GM10248 (cell line): Measurements from ENCODE around the gene ZBTB37.
"Not testable (repeated sequence)": the region's sequence is repeated elsewhere in the genome, so short reads cannot be mapped to it uniquely, and the experiment has no call there.

Experiments used
- CTCF ChIA-PET: fragments of 300-600 bp; sonication (Branson Sonifier 250); formaldehyde crosslinking; extraction: SDS; loops from one replicate; lab custom pipeline; 2021; ENCODE audit warnings: antibody characterized with exemption; lab: Yijun Ruan, JAX
- POLR2A ChIA-PET: fragments of 350-650 bp; sonication (Branson Sonifier 250); formaldehyde crosslinking; extraction: SDS; loops from one replicate; lab custom pipeline; 2020; ENCODE audit warnings: antibody characterized with exemption; lab: Yijun Ruan, JAX
- DNase-seq: peaks from one replicate; pipeline ENCODE4 v3.0.0; 2012; ENCODE audit errors: extremely low spot score
- CTCF ChIP-seq: IDR thresholded peaks from 2 replicates; pipeline ENCODE4 v1.5.1; 2012; ENCODE audit warnings: mild to moderate bottlenecking, low read depth; ENCODE audit errors: extremely low read depth, missing control alignments, control extremely low read depth

Gene ZBTB37

GRCh38 chr1:173915596-173915995, 47.4 kb downstream of the ZBTB37 start:
- POLR2A ChIA-PET: no interaction called here
- CTCF ChIA-PET: interaction anchor here (1.2 to 1.4 kb wide), 2 partner anchors 20 to 23 kb away, joined by 3 to 4 read pairs; no protein-coding TSS in a partner anchor
- TF ChIP-seq CTCF: no peak
- DNase-seq: no peak

DNA sequence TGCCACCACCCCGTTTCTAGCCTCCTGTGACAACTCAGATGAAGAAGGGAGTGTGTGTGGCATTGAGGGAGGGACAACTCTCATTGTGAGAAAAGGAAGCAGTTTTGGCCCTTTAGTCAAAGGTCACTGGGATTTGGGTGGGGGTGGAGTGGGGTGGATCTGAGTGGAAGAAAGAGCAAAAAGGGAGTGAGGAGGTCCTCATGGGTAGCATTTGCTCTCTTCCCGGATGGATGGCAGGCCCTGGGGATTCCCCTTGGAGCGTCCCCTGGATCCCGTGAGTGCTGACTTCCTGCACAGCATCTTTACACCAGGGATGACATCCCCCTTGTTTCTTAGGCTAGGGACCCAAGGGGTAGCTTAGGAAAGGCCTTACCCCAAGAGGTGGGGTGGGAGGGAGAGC, 48.5 kb downstream of the ZBTB37 start:
- ChIA-PET POLR2A (no interaction called here), CTCF (no interaction called here)
- no peak for TF ChIP-seq CTCF
- DNase-seq: no peak

DNA sequence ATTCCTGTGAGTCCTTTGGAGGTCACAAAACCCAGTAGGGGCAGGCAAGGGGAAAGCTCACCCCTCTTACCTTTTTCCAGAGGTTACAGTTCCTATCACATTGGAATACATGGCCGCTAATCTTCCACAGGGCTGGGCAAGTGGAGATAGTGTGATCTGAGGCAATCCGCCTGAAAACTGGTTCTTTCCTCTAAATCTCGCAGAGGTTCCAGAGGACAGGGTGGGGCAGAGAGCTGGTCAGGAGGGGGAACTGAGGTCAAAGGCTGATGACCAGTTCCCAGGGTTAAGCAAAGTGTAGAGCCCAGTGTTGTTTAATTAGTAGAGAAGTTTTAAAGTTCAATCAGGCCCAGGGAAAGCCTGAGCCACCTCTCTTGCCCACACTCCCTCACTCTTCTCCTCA, 49.0 kb downstream of the ZBTB37 start, which contains the start of gene SERPINC1:
Gene SERPINC1 (minus strand): TSS at position 179 of the 400 bp plus-strand sequence. CDS start 68 bp downstream, at position 111.
- TF ChIP-seq CTCF: no peak
- ChIA-PET POLR2A (no interaction called here), CTCF (no interaction called here)
- DNase-seq: no peak

- POLR2A ChIA-PET: no interaction called here
- no peak for TF ChIP-seq CTCF
- CTCF ChIA-PET: no interaction called here
These were observed 49.7 kb downstream of the ZBTB37 start for GRCh38 chr1:173917635-173918493.

GRCh38 chr1:173920861-173921260, 52.7 kb downstream of the ZBTB37 start:
- ChIA-PET CTCF (no interaction called here), POLR2A (no interaction called here)
- no peak for DNase-seq
- no peak for TF ChIP-seq CTCF

More at GRCh38 chr1:173917635-173918493, 49.7 kb downstream of the ZBTB37 start:
- DNase-seq: no peak

DNA sequence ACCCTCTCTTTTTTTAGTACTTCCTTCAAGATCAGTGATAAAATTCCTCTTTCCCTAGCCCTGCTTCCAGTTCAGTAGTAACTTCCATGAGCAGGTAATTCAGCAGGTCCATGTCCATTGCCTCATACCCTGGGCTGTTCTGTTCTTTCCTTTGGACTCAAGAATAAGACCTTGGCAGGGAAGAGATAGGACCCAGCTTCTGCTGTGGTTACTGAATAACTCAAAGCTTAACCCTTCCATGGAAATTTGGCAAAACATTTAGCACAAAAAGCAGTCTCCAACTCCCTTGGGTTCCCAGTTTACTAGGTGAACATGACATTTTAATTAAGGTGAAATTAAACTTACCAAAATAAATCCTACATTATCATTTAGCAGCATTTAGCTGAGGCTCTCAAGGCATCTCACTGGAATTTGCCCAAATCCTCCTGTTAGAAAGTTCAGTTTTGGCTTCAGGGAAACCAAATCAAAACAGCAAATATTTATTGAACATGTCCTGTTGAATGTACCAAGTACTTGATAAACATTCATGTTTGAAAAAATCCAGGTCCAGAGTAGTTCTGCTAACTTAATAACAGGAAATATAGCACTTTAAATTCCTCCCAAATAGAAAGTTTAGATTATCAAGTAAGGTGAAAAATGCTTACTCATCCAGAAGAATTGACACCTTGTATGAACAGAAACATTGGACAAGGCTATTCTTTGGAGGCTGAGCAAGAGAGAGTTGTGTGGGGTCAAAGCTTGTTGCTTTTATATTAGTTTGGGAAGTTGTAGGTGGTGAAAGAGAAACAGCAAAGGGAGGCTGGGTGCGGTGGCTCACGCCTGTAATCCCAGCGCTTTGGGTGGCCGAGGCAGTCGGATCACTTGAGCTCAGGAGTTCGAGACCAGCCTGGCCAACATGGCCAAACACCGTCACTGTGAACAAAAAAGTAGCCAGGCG, 57.4 kb downstream of the ZBTB37 start:
- CTCF ChIA-PET: interaction anchor here (1.3 kb wide), 2 partner anchors 12 to 1183 kb away, joined by 3 read pairs; no protein-coding TSS in a partner anchor
- no peak for DNase-seq
- POLR2A ChIA-PET: no interaction called here

GRCh38 chr1:173930541-173930940, 62.4 kb downstream of the ZBTB37 start:
- DNase-seq, CTCF ChIA-PET: not testable (repeated sequence)
- POLR2A ChIA-PET: interaction anchor here (0.7 kb wide), 1 partner anchor 79 kb away, joined by 6 read pairs; no protein-coding TSS in a partner anchor

More for the DNA sequence above, 57.4 kb downstream of the ZBTB37 start:
- no peak for TF ChIP-seq CTCF
